LNCAP (cell line): ENCODE results near the gene BUB3.
A peak's percentile ranks its signal among the peaks of the same experiment; 100 is the strongest.

Source experiments
- CTCF ChIP-seq: fragments of 450-650 bp; IDR thresholded peaks from 2 replicates; pipeline ENCODE4 v1.5.1; 2017; ENCODE audit warnings: mild to moderate bottlenecking

BUB3 gene

GRCh38 chr10:123154092-123154710, at the start of gene BUB3:
BUB3 (plus strand) TSS chr10:123154402; CDS start chr10:123154918, 516 bp downstream.
- no peak for TF ChIP-seq CTCF

GRCh38 chr10:123109466-123109865, 44.7 kb upstream of the BUB3 start:
- no peak for TF ChIP-seq CTCF

GRCh38 chr10:123117644-123118417, 36.4 kb upstream of the BUB3 start:
- no peak for TF ChIP-seq CTCF

- TF ChIP-seq CTCF: no peak
These were observed 35.1 kb upstream of the BUB3 start for GRCh38 chr10:123119081-123119480.

GRCh38 chr10:123126246-123126645, 28.0 kb upstream of the BUB3 start:
- no peak for TF ChIP-seq CTCF

GRCh38 chr10:123129618-123130271, 24.5 kb upstream of the BUB3 start:
- no peak for TF ChIP-seq CTCF

GRCh38 chr10:123132576-123133477, 21.4 kb upstream of the BUB3 start:
- TF ChIP-seq CTCF: peak; percentile 91
